ENCODE results near the gene ITGB8. TPM values are rescaled to one million over a fixed set of nuclear protein-coding genes. Genes with fewer than 3 reads are reported as not detected.

ITGB8 gene
- total and polyA plus RNA-seq, 2 experiments from 2014 or later: 0.71 to 3.0 TPM

GRCh38 chr7:20343941-20344340 is 13.2 kb downstream of the ITGB8 start:
- DNase-seq (ENCODE audit: low spot score): no peak
- H3K27ac Mint-ChIP-seq: no peak overlapping the region
- no peaks in the 10 kb centered on the region for H3K9me3 Mint-ChIP-seq
- Histone ChIP-seq H3K79me2 (replicated peaks; ENCODE audit: insufficient read depth) (no peaks in the 10 kb centered on the region), H3K4me1 (ENCODE audit: insufficient read depth) (peaks cover 18% of the 10 kb centered on the region; the same call in 1 of the 2 replicates), H4K20me1 (replicated peaks; ENCODE audit: insufficient read depth) (no peaks in the 10 kb centered on the region), H3K4me2 (no peak overlapping the region), H3K36me3 (ENCODE audit: insufficient read depth) (no peaks in the 10 kb centered on the region), H3F3A (replicated peaks; ENCODE audit: low read depth) (no peaks in the 10 kb centered on the region), H3K9me2 (ENCODE audit: insufficient read depth) (no peaks in the 10 kb centered on the region), H3K27ac (ENCODE audit: low read depth) (no peak overlapping the region), H3K4me3 (no peak overlapping the region), H3K27me3 (ENCODE audit: insufficient read depth) (no peaks in the 10 kb centered on the region), H2AFZ (no peak overlapping the region)
- H3K36me3 Mint-ChIP-seq (ENCODE audit: low read depth): no peaks in the 10 kb centered on the region
- H3K4me3 Mint-ChIP-seq: no peak overlapping the region
- no peak for ATAC-seq
- TF ChIP-seq JUNB (IDR thresholded peaks at IDR 0.05; ENCODE audit: unreplicated experiment) (no peak), NANOG (IDR thresholded peaks at IDR 0.05; ENCODE audit: borderline replicate concordance) (no peak), CREB1 (CRISPR knock-in tag; IDR thresholded peaks at IDR 0.05; ENCODE audit: low read depth) (no peak), POLR2AphosphoS5 (IDR thresholded peaks at IDR 0.05; ENCODE audit: low read depth) (no peak), EZH2 (IDR thresholded peaks at IDR 0.05; ENCODE audit: low read depth, unreplicated experiment) (no peak), ZNF331 (CRISPR knock-in tag; IDR thresholded peaks at IDR 0.05; ENCODE audit: low read depth) (no peak), EZH2phosphoT487 (IDR thresholded peaks at IDR 0.05; ENCODE audit: unreplicated experiment) (no peak), ZNF114 (CRISPR knock-in tag; IDR thresholded peaks at IDR 0.05) (no peak), STAT1 (IDR thresholded peaks at IDR 0.05; ENCODE audit: unreplicated experiment) (no peak)
- TF ChIP-seq, protein P1, sequence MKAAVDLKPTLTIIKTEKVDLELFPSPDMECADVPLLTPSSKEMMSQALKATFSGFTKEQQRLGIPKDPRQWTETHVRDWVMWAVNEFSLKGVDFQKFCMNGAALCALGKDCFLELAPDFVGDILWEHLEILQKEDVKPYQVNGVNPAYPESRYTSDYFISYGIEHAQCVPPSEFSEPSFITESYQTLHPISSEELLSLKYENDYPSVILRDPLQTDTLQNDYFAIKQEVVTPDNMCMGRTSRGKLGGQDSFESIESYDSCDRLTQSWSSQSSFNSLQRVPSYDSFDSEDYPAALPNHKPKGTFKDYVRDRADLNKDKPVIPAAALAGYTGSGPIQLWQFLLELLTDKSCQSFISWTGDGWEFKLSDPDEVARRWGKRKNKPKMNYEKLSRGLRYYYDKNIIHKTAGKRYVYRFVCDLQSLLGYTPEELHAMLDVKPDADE (IDR thresholded peaks at IDR 0.05): no peak
- TF ChIP-seq, protein P2, sequence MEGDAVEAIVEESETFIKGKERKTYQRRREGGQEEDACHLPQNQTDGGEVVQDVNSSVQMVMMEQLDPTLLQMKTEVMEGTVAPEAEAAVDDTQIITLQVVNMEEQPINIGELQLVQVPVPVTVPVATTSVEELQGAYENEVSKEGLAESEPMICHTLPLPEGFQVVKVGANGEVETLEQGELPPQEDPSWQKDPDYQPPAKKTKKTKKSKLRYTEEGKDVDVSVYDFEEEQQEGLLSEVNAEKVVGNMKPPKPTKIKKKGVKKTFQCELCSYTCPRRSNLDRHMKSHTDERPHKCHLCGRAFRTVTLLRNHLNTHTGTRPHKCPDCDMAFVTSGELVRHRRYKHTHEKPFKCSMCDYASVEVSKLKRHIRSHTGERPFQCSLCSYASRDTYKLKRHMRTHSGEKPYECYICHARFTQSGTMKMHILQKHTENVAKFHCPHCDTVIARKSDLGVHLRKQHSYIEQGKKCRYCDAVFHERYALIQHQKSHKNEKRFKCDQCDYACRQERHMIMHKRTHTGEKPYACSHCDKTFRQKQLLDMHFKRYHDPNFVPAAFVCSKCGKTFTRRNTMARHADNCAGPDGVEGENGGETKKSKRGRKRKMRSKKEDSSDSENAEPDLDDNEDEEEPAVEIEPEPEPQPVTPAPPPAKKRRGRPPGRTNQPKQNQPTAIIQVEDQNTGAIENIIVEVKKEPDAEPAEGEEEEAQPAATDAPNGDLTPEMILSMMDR (conservative IDR thresholded peaks at IDR 0.05; ENCODE audit: low read depth in 2 of 2): no peak
- TF ChIP-seq, protein P3, sequence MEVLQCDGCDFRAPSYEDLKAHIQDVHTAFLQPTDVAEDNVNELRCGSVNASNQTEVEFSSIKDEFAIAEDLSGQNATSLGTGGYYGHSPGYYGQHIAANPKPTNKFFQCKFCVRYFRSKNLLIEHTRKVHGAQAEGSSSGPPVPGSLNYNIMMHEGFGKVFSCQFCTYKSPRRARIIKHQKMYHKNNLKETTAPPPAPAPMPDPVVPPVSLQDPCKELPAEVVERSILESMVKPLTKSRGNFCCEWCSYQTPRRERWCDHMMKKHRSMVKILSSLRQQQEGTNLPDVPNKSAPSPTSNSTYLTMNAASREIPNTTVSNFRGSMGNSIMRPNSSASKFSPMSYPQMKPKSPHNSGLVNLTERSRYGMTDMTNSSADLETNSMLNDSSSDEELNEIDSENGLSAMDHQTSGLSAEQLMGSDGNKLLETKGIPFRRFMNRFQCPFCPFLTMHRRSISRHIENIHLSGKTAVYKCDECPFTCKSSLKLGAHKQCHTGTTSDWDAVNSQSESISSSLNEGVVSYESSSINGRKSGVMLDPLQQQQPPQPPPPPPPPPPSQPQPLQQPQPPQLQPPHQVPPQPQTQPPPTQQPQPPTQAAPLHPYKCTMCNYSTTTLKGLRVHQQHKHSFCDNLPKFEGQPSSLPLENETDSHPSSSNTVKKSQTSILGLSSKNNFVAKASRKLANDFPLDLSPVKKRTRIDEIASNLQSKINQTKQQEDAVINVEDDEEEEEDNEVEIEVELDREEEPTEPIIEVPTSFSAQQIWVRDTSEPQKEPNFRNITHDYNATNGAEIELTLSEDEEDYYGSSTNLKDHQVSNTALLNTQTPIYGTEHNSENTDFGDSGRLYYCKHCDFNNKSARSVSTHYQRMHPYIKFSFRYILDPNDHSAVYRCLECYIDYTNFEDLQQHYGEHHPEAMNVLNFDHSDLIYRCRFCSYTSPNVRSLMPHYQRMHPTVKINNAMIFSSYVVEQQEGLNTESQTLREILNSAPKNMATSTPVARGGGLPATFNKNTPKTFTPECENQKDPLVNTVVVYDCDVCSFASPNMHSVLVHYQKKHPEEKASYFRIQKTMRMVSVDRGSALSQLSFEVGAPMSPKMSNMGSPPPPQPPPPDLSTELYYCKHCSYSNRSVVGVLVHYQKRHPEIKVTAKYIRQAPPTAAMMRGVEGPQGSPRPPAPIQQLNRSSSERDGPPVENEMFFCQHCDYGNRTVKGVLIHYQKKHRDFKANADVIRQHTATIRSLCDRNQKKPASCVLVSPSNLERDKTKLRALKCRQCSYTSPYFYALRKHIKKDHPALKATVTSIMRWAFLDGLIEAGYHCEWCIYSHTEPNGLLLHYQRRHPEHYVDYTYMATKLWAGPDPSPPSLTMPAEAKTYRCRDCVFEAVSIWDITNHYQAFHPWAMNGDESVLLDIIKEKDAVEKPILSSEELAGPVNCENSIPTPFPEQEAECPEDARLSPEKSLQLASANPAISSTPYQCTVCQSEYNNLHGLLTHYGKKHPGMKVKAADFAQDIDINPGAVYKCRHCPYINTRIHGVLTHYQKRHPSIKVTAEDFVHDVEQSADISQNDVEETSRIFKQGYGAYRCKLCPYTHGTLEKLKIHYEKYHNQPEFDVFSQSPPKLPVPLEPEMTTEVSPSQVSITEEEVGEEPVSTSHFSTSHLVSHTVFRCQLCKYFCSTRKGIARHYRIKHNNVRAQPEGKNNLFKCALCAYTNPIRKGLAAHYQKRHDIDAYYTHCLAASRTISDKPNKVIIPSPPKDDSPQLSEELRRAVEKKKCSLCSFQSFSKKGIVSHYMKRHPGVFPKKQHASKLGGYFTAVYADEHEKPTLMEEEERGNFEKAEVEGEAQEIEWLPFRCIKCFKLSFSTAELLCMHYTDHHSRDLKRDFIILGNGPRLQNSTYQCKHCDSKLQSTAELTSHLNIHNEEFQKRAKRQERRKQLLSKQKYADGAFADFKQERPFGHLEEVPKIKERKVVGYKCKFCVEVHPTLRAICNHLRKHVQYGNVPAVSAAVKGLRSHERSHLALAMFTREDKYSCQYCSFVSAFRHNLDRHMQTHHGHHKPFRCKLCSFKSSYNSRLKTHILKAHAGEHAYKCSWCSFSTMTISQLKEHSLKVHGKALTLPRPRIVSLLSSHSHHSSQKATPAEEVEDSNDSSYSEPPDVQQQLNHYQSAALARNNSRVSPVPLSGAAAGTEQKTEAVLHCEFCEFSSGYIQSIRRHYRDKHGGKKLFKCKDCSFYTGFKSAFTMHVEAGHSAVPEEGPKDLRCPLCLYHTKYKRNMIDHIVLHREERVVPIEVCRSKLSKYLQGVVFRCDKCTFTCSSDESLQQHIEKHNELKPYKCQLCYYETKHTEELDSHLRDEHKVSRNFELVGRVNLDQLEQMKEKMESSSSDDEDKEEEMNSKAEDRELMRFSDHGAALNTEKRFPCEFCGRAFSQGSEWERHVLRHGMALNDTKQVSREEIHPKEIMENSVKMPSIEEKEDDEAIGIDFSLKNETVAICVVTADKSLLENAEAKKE (CRISPR knock-in tag; IDR thresholded peaks at IDR 0.05): no peak
- TF ChIP-seq, protein P4, sequence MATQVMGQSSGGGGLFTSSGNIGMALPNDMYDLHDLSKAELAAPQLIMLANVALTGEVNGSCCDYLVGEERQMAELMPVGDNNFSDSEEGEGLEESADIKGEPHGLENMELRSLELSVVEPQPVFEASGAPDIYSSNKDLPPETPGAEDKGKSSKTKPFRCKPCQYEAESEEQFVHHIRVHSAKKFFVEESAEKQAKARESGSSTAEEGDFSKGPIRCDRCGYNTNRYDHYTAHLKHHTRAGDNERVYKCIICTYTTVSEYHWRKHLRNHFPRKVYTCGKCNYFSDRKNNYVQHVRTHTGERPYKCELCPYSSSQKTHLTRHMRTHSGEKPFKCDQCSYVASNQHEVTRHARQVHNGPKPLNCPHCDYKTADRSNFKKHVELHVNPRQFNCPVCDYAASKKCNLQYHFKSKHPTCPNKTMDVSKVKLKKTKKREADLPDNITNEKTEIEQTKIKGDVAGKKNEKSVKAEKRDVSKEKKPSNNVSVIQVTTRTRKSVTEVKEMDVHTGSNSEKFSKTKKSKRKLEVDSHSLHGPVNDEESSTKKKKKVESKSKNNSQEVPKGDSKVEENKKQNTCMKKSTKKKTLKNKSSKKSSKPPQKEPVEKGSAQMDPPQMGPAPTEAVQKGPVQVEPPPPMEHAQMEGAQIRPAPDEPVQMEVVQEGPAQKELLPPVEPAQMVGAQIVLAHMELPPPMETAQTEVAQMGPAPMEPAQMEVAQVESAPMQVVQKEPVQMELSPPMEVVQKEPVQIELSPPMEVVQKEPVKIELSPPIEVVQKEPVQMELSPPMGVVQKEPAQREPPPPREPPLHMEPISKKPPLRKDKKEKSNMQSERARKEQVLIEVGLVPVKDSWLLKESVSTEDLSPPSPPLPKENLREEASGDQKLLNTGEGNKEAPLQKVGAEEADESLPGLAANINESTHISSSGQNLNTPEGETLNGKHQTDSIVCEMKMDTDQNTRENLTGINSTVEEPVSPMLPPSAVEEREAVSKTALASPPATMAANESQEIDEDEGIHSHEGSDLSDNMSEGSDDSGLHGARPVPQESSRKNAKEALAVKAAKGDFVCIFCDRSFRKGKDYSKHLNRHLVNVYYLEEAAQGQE (IDR thresholded peaks at IDR 0.05; ENCODE audit: unreplicated experiment): no peak
- H3K27me3 Mint-ChIP-seq (ENCODE audit: insufficient read depth, low read depth, poor library complexity): no peaks in the 10 kb centered on the region
- peaks cover 23% of the 10 kb centered on the region for H3K4me1 Mint-ChIP-seq

Data from GM23338 (cell line).